ENCODE measurements around the gene TAF6. TPM values are rescaled to one million over a fixed set of nuclear protein-coding genes. Genes with fewer than 3 reads are reported as not detected.
A peak's percentile ranks its signal among the peaks of the same experiment; 100 is the strongest.

Gene TAF6
- total and polyA plus RNA-seq, 9 of the 15 experiments (the other 6 are each of a cell fraction or from before 2014, with no cell fraction given) = 0.78 to 78.7 (median 21.3) TPM

DNA sequence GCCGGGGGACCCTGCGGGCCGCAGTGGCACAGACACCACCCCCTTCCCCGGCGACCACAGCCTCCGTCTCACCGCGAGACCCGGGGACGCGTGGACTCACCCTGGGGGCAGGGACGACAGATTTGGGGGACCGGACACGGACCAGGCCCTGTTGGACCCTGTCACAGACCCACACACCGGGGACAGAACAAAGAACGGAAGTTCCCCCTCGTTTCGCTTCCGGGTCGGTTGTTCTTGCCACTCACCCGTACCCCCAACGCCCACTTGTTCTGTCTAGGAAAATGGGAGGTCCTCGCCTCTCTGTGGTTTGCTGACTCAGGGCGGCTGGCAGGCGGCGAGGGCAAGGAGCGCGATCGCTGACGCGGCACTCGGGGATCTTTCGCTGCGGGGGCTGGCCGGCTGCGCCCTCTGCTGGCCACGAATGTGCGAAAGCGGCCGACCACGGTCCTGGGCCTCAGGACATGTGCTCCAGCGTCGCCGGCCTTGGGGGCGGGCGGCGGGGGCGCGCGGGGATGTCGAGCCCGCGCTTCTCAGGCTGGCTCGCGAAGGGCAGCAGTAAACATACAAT is 37.5 kb downstream of the TAF6 start, which contains the start of gene ZNF3 (continued):
- TF ChIP-seq, protein P1, sequence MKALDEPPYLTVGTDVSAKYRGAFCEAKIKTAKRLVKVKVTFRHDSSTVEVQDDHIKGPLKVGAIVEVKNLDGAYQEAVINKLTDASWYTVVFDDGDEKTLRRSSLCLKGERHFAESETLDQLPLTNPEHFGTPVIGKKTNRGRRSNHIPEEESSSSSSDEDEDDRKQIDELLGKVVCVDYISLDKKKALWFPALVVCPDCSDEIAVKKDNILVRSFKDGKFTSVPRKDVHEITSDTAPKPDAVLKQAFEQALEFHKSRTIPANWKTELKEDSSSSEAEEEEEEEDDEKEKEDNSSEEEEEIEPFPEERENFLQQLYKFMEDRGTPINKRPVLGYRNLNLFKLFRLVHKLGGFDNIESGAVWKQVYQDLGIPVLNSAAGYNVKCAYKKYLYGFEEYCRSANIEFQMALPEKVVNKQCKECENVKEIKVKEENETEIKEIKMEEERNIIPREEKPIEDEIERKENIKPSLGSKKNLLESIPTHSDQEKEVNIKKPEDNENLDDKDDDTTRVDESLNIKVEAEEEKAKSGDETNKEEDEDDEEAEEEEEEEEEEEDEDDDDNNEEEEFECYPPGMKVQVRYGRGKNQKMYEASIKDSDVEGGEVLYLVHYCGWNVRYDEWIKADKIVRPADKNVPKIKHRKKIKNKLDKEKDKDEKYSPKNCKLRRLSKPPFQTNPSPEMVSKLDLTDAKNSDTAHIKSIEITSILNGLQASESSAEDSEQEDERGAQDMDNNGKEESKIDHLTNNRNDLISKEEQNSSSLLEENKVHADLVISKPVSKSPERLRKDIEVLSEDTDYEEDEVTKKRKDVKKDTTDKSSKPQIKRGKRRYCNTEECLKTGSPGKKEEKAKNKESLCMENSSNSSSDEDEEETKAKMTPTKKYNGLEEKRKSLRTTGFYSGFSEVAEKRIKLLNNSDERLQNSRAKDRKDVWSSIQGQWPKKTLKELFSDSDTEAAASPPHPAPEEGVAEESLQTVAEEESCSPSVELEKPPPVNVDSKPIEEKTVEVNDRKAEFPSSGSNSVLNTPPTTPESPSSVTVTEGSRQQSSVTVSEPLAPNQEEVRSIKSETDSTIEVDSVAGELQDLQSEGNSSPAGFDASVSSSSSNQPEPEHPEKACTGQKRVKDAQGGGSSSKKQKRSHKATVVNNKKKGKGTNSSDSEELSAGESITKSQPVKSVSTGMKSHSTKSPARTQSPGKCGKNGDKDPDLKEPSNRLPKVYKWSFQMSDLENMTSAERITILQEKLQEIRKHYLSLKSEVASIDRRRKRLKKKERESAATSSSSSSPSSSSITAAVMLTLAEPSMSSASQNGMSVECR (CRISPR knock-in tag; IDR thresholded peaks at IDR 0.05) = peak; percentile 94
- TF ChIP-seq, protein P2, sequence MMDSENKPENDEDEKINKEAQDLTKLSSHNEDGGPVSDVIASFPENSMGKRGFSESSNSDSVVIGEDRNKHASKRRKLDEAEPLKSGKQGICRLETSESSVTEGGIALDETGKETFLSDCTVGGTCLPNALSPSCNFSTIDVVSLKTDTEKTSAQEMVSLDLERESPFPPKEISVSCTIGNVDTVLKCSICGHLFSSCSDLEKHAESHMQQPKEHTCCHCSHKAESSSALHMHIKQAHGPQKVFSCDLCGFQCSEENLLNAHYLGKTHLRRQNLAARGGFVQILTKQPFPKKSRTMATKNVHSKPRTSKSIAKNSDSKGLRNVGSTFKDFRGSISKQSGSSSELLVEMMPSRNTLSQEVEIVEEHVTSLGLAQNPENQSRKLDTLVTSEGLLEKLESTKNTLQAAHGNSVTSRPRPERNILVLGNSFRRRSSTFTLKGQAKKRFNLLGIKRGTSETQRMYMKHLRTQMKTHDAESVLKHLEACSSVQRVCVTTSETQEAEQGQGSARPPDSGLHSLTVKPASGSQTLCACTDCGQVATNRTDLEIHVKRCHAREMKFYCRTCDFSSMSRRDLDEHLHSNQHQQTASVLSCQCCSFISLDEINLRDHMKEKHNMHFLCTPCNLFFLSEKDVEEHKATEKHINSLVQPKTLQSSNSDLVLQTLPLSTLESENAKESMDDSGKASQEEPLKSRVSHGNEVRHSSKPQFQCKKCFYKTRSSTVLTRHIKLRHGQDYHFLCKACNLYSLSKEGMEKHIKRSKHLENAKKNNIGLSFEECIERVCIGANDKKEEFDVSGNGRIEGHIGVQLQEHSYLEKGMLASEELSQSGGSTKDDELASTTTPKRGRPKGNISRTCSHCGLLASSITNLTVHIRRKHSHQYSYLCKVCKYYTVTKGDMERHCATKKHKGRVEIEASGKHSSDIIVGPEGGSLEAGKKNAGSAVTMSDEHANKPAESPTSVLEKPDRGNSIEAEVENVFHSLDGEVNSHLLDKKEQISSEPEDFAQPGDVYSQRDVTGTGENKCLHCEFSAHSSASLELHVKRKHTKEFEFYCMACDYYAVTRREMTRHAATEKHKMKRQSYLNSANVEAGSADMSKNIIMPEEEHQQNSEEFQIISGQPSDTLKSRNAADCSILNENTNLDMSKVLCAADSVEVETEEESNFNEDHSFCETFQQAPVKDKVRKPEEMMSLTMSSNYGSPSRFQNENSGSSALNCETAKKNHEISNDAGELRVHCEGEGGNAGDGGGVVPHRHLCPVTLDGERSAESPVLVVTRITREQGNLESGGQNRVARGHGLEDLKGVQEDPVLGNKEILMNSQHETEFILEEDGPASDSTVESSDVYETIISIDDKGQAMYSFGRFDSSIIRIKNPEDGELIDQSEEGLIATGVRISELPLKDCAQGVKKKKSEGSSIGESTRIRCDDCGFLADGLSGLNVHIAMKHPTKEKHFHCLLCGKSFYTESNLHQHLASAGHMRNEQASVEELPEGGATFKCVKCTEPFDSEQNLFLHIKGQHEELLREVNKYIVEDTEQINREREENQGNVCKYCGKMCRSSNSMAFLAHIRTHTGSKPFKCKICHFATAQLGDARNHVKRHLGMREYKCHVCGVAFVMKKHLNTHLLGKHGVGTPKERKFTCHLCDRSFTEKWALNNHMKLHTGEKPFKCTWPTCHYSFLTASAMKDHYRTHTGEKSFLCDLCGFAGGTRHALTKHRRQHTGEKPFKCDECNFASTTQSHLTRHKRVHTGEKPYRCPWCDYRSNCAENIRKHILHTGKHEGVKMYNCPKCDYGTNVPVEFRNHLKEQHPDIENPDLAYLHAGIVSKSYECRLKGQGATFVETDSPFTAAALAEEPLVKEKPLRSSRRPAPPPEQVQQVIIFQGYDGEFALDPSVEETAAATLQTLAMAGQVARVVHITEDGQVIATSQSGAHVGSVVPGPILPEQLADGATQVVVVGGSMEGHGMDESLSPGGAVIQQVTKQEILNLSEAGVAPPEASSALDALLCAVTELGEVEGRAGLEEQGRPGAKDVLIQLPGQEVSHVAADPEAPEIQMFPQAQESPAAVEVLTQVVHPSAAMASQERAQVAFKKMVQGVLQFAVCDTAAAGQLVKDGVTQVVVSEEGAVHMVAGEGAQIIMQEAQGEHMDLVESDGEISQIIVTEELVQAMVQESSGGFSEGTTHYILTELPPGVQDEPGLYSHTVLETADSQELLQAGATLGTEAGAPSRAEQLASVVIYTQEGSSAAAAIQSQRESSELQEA (IDR thresholded peaks at IDR 0.05; ENCODE audit: low read depth) = no peak
- TF ChIP-seq MYNN (IDR thresholded peaks at IDR 0.05) = peak; percentile 85
- TF ChIP-seq MYNN (CRISPR knock-in tag; IDR thresholded peaks at IDR 0.05) = no peak; the same call in 1 of the 2 replicates
- peak; percentile 93 for TF ChIP-seq MTA3 (IDR thresholded peaks at IDR 0.05; ENCODE audit: borderline replicate concordance)
- 0 out of 2 replicates have a peak, but pooled peaks have one; percentile 57 for TF ChIP-seq PHB (CRISPR knock-in tag; IDR thresholded peaks at IDR 0.05)
- no peak for TF ChIP-seq CEBPB (tag; IDR thresholded peaks at IDR 0.05)
- TF ChIP-seq RNF2 (IDR thresholded peaks at IDR 0.05) = peak; percentile 96
- TF ChIP-seq PHF8 (IDR thresholded peaks at IDR 0.05; ENCODE audit: borderline replicate concordance, low read length) = peak; percentile 96; the same call in 1 of the 2 replicates
- TF ChIP-seq SUPT5H (IDR thresholded peaks at IDR 0.05) = peak; percentile 86
- no peak for TF ChIP-seq ZNF77 (CRISPR knock-in tag; IDR thresholded peaks at IDR 0.05)
- peak; percentile 91 for TF ChIP-seq SMC3 (conservative IDR thresholded peaks at IDR 0.05; ENCODE audit: insufficient read depth, low read depth, low read length)
- TF ChIP-seq ATF1 (CRISPR knock-in tag; IDR thresholded peaks at IDR 0.05) = peak; percentile 50; the same call in 1 of the 2 replicates
- TF ChIP-seq ATF1 (tag; IDR thresholded peaks at IDR 0.05) = peak; percentile 93
- peak; percentile 75 to 78; a peak in 3 of 4 replicates for TF ChIP-seq FOXK2 (conservative IDR thresholded peaks at IDR 0.05 in 1 of 2, IDR thresholded peaks at IDR 0.05 in 1 of 2; ENCODE audit: low read depth in 2 of 2)

All from K562 (cell line).